GM21717 (cell line): ENCODE results near the gene MAN1C1.

Source experiments
- ATAC-seq: cut with Tn5 transposase; IDR thresholded peaks from one replicate; pipeline ENCODE4 v1.9.1; 2021; ENCODE audit warnings: mild to moderate bottlenecking, moderate library complexity; ENCODE audit not compliant: unreplicated experiment

Gene MAN1C1

GRCh38 chr1:25774206-25774803 is 157.7 kb downstream of the MAN1C1 start:
- no peak for ATAC-seq

DNA sequence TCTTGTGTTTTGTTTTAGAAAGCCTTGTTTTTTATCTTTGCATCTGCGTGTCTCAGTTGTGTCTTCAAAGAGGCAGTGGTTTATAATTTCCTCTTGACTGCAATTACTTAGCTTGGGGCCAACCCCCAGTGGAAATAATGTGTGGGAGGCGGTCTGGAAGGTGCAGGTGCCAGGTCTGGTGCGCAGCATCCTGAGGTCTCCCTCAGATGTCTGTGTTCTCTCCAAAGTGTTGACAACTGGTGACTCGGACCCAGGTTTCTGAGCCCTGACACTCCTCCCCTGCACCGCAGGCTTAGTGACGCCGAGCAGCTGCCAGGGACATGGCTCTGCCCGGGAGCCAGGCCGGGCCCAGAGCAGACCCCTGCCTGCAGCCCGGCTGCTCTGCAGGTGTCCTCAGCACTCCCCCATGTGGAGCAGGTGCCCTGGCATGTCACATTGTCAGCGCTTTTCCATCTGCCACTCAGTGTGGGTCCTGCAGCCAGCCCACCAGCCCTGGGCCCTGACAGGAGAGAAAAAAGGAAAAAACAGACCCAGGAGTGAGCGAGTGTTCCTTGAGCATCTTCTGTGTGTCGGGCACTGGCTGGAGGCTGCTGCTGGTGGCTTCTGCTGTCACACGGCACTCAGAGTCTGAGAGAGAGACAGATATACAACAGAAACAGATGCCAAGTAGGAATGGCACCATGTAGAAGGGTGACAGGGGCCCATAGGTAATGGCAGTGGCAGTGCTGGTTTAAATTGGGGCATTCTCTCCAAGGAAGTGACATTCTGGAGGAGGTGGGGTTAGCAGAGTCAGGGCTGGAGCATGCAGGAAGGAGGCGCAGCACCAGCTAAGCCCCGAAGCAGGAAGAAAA is 158.6 kb downstream of the MAN1C1 start:
- no peak for ATAC-seq

DNA sequence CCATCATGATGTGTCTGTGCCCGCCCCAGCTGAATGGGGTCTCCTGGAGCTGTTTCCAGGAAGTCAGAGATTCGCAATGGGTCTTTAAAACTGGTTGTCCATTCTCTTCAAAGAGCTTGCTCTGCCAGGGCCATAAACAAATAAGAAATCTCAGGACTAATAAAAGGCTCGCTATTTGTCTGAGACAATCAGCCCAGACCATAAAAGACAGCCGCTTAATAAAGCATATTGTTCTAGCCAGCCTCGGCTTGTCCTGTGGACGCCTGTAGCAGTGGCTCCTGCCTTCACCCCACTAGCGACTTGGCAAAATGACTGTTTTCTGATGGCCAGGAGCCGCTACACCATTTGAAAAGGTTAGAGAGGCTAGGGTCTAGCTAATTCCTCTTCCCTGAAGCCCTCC is 162.8 kb downstream of the MAN1C1 start:
- no peak for ATAC-seq

- no peak for ATAC-seq
Measured at GRCh38 chr1:25779894-25780293, 163.3 kb downstream of the MAN1C1 start.

GRCh38 chr1:25780318-25781129 is 163.9 kb downstream of the MAN1C1 start:
- ATAC-seq: no peak

GRCh38 chr1:25781130-25781433 is 164.5 kb downstream of the MAN1C1 start:
- ATAC-seq: no peak

DNA sequence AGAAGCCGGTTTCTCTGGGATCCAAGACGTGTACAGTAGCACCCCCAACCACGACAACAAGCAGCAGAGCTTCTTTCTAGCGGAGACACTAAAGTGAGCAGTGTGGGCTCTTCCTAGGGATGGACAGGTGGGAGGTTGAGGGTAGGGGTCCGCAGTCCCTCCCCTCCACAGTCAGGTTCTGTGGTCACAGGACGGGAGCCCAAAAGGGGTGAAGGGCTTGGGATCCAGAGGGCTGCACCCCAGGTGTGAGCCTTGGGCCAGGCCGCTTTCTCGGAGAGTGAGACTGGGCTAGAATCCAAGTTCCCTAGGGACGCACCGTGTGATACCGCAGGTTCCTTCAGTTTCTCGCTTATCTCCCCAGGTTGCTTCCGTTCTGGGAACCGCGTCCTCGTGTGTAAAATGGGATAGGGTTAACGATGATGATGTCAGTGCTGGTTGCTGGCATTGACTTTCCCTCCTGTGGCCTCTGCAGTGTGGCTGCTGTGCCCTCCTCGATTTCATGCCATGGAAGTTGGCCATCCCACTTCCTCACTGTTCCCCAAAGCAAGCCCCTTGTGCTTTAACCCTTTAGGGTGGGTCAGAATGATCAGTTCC is 166.1 kb downstream of the MAN1C1 start:
- ATAC-seq: no peak

DNA sequence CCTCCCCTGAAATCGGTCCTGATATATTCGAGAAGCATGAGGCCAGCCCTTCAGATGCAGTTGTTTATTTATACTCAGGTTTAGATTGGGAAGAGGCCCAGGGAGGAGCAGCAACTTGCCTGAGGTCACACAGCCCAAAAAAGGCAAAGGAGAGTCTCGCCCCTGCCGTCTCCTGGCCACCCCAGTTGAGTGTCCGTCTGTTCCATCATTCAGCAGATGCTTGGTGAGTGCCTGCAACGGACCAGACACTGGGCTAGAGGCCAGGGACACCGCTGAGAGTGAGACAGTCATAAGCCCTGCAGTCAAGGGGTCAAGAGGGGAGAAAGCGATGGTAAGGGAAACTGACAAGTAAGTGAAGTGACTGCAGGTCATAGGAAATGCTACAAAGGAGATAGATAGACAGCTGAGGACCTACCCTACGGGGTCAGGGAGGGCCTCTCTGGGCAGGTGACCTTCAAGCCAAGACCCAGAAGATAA is 168.0 kb downstream of the MAN1C1 start:
- ATAC-seq: no peak

DNA sequence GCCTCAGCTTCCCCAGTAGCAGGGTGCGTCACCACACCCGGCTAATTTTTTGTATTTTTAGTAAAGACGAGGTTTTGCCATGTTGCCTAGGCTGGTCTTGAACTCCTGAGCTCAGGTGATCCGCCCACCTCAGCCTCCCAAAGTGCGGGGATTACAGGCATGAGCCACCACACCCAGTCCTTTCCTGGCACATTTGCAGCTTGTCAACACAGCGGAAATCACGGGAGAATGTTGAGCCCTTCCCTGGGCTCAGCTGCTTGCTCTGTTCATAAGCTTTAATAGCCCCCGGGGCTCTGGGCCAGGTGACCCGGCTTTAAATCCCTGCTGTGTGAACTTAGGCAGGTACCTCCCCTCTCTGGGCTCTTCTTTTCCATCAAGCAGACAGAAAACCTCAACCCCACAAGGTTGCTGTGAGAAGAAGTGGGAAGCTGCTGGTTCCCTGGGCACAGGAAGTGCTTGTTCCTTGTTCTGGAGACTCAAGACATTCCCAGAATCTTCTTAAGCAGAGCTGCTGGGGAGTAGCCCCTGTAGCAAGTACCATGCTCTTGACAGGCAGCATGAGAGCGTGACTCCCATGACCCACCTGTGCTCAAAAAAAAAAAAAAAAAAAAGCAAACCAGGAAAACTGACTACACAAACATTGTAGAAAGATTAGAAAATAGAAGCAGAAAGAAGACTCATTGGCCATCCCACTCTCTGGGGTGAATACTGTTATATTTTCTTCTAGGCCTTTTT is 168.9 kb downstream of the MAN1C1 start:
- no peak for ATAC-seq

- no peak for ATAC-seq
Measured at GRCh38 chr1:25786887-25787759, 170.5 kb downstream of the MAN1C1 start.

DNA sequence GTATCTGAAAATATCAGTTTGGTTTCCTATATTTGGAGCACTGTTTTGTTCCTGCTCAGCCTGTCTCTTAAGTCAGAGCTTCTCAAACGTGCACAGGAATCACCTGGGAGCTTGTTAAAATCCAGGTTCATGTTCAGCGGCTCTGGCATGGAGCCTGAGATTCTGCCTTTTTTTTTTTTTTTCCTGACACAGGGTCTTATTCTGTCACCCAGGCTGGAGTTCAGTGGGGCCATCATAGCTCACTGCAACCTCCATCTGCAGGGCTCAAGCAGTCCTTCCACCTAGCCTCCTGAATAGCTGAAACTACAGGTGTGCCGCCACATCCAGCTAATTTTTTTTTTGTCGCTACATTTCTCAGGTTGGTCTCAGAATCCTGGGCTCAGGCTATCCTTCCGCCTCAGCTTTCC is 171.2 kb downstream of the MAN1C1 start:
- no peak for ATAC-seq

GRCh38 chr1:25790472-25790871 is 173.9 kb downstream of the MAN1C1 start:
- no peak for ATAC-seq

GRCh38 chr1:25792115-25792514 is 175.5 kb downstream of the MAN1C1 start:
- ATAC-seq: no peak

DNA sequence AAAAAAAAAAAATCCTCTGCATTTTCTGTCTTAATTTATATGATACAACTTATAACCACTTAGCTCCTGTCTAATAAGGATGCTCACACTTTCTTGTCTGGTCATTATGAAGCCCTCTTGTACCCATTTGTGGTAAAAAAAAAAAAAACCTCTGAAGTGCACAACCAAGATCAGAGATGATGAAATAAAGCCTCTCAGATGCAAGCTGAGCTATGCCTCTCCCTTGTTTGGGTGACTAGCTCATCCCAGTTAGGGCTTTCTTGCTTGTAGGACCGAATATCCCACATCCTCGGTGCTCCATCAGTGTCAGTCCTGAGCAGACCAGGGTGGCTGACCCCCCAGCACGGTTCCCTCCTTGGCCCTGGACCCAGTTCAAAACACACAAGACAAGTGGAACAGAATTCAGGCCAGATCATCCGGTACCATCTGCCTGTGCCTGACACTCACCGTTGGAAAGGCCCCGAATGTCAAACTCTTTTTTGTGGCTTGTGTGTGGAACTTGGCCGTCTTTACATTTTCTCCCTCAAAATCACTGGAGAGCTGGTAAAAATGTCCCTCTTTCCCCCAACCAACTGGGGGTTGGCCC is 177.1 kb downstream of the MAN1C1 start:
- no peak for ATAC-seq

GRCh38 chr1:25794325-25794724 is 177.7 kb downstream of the MAN1C1 start:
- ATAC-seq: no peak

DNA sequence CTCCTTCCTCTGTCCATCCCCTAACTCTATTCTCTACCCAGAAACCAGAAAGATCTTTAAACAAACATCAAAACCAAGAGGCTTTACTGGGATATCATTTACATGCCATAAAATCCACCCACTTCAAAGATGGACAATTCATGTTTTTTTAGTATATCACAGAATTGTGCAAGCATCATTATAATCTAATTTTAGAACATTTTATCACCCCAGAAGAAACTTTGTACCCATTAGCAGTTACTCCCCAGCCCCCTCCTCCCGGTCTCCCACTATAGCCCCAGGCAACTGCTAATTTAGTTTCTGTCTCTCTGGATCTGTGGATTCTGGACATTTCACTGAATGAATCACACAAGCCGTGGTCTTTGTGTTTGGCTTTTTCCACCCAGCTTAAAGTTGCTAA is 178.6 kb downstream of the MAN1C1 start:
- ATAC-seq: no peak

DNA sequence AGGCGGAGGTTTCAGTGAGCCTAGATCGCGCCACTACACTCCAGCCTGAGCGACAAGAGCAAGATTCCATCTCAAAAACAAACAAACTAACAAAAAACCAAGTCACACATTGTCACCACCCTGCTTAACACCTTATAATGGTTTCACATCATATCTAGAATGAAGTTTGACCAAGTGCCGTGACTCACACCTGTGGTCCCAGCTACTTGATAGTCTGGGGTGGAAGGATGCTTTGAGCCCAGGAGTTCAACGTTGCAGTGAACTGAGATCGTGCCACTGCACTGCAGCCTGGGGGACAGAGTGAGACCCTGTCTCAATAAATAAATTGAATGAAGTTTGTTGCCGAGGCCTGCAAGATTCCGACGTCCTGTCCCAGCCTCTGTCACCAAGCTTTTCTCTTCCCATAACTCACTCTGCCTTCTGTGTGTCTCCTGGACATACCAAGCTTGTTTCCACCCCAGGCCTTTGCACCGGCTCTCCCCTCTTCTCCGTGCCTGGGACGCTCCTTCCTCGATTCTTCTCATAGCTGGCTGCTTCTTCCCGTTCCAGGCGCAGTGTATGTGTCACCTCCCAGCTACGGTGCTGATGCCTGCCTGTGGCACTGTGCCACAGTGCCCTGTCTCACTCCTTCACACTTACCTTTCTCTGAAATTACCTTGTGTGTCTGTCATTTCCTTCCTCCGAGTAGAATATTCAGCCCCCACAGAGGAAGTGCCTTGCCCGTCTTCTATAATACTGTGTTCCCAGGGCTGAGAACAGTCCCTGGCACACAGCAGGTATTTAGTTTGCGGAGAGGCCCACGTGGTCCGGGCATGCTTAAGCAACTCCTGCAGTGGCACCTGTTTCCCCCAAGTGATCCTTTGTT is 179.6 kb downstream of the MAN1C1 start:
- no peak for ATAC-seq

DNA sequence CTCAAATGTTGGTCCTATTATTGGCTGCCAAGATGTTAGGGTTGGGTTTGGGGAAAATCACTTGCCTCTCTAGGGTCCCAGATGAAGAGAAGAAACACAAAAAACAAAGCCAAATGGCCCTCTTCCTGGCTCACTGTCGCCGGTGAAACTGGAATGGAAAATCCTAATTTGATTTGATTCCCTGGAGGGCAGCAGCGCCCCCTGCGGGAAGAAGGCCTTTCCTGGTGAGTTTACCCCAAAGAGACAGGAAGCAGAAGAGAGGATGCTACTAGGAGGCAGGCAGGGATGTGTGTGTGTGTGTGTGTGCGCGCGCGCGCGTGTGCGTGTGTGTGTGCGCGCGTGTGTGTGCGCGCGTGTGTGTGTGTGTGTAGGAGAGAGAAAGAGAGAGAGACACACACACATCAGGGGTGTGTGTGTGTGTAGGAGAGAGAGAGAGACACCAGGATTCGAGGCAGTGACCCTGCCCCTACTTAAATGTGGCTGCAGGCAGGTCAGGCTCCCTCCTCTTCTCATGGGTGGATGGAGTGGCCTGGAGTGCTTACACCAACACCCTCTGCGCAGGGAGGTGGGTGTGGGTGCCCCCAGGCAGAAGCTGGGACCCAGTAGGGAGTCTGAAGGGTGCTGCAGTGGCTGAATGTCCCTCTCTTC is 180.3 kb downstream of the MAN1C1 start:
- no peak for ATAC-seq
